ENCODE data around the gene TEX26. TPM values are rescaled to one million over a fixed set of nuclear protein-coding genes. Genes with fewer than 3 reads are reported as not detected.

The TEX26 gene
- total RNA-seq, result not detected in 2 replicates

DNA sequence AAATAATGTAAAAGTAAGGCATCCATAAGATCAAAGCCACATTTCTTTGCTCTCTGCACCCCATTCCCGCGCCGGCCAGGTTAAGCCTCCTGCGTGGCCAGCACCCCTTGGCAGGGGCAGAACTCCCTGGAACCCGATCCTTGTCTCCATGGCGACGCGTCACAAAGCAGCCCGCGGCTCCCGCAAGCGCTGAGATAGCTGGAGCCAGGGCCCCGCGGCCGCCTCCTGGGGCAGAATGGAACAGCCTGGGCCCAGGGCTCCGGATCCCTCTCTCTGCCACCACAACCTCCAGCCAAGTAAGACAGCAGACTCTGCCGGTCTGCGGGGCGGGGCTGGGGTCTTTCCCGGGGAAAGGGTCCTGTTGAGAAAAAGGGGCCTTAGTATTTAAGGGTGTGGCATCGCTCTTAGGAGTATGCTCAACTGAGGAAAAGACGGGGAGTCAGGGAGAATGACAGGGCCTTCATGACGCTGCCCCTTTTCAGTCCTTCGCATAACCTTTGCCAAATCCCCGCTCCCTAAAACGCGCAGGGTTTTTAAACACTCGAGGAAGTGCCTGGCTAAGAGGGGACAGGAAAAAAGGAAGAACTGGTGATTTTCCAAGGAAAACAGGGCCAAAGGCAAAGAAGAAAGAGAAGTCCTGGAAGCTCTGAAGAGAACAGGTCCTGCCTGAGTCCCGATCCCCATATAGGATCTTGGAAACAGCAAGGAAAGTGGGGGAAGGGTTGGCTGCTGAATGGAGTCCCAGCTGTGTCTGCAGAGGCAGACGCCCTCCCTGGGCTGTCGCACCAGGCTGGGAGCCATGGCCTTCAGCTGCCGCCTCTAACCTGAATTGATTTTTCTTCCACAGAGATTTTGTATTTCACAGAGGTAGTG lies at the start of gene TEX26:
TSS of gene TEX26 (plus strand) at position 176 of the 873 bp plus-strand sequence. CDS start at position 236, 60 bp downstream.

DNA sequence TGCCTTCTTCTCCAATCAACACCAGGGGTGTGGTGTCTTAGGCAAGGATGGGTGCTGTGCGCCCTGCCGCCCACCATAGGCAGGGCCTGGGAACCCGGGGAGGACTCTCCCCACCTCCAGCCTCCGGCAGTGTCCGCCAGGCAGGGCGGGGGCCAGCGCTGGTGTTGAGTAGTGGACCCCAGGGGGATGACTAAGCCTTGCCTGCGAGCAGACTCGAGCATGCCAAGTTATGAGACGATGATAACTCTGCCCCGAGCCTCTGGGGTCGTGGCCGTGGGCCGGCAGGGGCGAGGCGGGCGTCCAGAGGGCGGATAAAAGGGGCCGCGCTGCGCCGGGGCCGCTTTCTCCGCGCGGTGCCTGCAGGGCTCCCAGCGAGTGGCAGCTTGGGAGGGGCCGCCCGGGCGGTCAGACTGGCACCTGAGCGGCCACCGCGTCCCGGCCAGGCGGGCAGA lies 26.5 kb upstream of the TEX26 start, which contains the start of gene MEDAG:
TSS of gene MEDAG (plus strand) at position 340 of the 452 bp plus-strand sequence. CDS start 245 bp downstream, outside the sequence.

Other genes with a start within 250 kb of the TEX26 start
- not detected in 2 replicates for gene ALOX5AP, start 197.1 kb upstream of the TEX26 start, total RNA-seq
- gene MEDAG, start 26.4 kb upstream of the TEX26 start, total RNA-seq, result 29.6 and 90.3 TPM in 2 replicates
- gene HSPH1, start 229.2 kb downstream of the TEX26 start, total RNA-seq, result 44.8 and 88.9 TPM in 2 replicates

Data from epithelial cell of umbilical artery (primary cell).